Forelimb muscle (tissue), 1 donor: ENCODE results near the gene RPS6KA1. TPM values are rescaled to one million over a fixed set of nuclear protein-coding genes. Genes with fewer than 3 reads are reported as not detected.

Experiments used
- DNase-seq: peaks from one replicate; pipeline ENCODE4 v3.0.0-alpha.2; 2013; ENCODE audit warnings: low read depth
- polyA plus RNA-seq: library from polyadenylated mRNA; unstranded; fragments of 120-200 nt; gene quantifications from one replicate; pipeline ENCODE4 v1.2.1, GENCODE V29; 2013; ENCODE audit not compliant: insufficient read length

The RPS6KA1 gene
- polyA plus RNA-seq, 1 donor: 5.9 TPM

GRCh38 chr1:26531651-26532131 lies 2.1 kb downstream of the RPS6KA1 start:
- no peak for DNase-seq

- DNase-seq: no peak
Observed at GRCh38 chr1:26533951-26534509, 4.5 kb downstream of the RPS6KA1 start.

GRCh38 chr1:26535201-26535600 lies 5.6 kb downstream of the RPS6KA1 start:
- DNase-seq: no peak

GRCh38 chr1:26536081-26536480 lies 6.5 kb downstream of the RPS6KA1 start:
- no peak for DNase-seq

- DNase-seq: no peak
Observed at GRCh38 chr1:26536521-26536920, 7.0 kb downstream of the RPS6KA1 start.

- DNase-seq: no peak
Observed at GRCh38 chr1:26537951-26538352, 8.4 kb downstream of the RPS6KA1 start.

- no peak for DNase-seq
Observed at GRCh38 chr1:26538480-26539412, 9.2 kb downstream of the RPS6KA1 start.

- no peak for DNase-seq
Observed at GRCh38 chr1:26539722-26540121, 10.2 kb downstream of the RPS6KA1 start.

GRCh38 chr1:26540351-26540750 lies 10.8 kb downstream of the RPS6KA1 start:
- DNase-seq: no peak

GRCh38 chr1:26541431-26541815 lies 11.9 kb downstream of the RPS6KA1 start:
- DNase-seq: no peak

- DNase-seq: no peak
Observed at GRCh38 chr1:26541816-26542711, 12.5 kb downstream of the RPS6KA1 start.

- no peak for DNase-seq
Observed at GRCh38 chr1:26542771-26543451, 13.3 kb downstream of the RPS6KA1 start.

- DNase-seq: no peak
Observed at GRCh38 chr1:26543462-26543861, 13.9 kb downstream of the RPS6KA1 start.

- DNase-seq: no peak
Observed at GRCh38 chr1:26544126-26544525, 14.6 kb downstream of the RPS6KA1 start.

GRCh38 chr1:26545969-26546323 lies 16.4 kb downstream of the RPS6KA1 start:
- no peak for DNase-seq

- DNase-seq: no peak
Observed at GRCh38 chr1:26546375-26546774, 16.8 kb downstream of the RPS6KA1 start.

GRCh38 chr1:26546819-26547218 lies 17.3 kb downstream of the RPS6KA1 start:
- no peak for DNase-seq

GRCh38 chr1:26548841-26549240 lies 19.3 kb downstream of the RPS6KA1 start:
- no peak for DNase-seq

- DNase-seq: no peak
Observed at GRCh38 chr1:26550946-26551345, 21.4 kb downstream of the RPS6KA1 start.

GRCh38 chr1:26552720-26553119 lies 23.2 kb downstream of the RPS6KA1 start:
- no peak for DNase-seq

GRCh38 chr1:26553942-26554682 lies 24.6 kb downstream of the RPS6KA1 start:
- no peak for DNase-seq
